ENCODE data around the gene MAGEH1.
A peak's percentile ranks its signal among the peaks of the same experiment; 100 is the strongest.

The MAGEH1 gene

DNA sequence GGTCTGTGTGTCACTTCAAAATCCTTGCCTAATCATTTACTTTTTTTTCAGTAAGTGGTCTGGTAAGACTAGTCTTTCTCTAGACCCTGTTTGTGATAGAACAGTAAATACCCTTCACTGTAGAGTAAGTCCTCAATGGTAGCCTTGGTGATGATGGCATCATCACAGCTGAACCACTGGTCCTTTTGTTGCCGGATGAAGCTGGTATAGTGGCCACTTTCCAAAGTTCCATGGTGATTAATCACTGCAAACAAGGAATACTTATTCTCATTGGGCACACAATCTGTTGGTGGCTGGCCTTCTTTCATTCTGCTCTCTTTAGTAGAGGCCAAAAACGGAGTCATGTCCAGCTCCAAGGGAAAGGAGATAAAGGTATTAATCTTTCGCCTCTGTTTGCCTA, 34.8 kb downstream of the MAGEH1 start:
- H3K36me3 Mint-ChIP-seq (ENCODE audit: low read depth): no peaks in the 10 kb centered on the region
- H3K4me3 Mint-ChIP-seq: no peak overlapping the region
- H3K9me3 Mint-ChIP-seq: no peaks in the 10 kb centered on the region
- peaks cover 6% of the 10 kb centered on the region for H3K4me1 Mint-ChIP-seq (ENCODE audit: low read depth)
- no peak overlapping the region for H3K27ac Mint-ChIP-seq
- H3K27me3 Mint-ChIP-seq (ENCODE audit: low read depth): no peaks in the 10 kb centered on the region

DNA sequence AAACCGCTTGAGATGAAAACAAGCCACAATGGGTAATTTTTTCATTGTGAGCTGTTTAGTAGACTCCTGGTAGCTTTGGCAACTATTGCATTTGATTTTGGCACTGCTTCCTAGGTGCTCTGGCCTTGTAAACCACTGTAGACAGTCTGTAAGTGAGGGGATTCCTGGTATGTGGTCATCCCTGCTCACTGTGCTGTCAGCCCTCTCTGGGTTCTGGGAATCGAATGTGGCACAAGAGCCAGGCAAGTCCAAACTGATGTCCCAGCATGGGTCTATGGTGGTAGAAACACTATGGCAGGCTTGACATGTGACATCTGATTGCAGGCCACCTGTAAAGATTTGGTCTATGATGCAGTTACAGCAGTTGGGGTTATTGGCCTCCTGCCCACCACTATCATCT, 35.2 kb downstream of the MAGEH1 start:
- no peaks in the 10 kb centered on the region for H3K27me3 Mint-ChIP-seq (ENCODE audit: low read depth)
- no peaks in the 10 kb centered on the region for H3K36me3 Mint-ChIP-seq (ENCODE audit: low read depth)
- no peaks in the 10 kb centered on the region for H3K9me3 Mint-ChIP-seq
- peak overlapping the region; percentile 10 for H3K4me3 Mint-ChIP-seq
- no peak overlapping the region for H3K27ac Mint-ChIP-seq
- H3K4me1 Mint-ChIP-seq (ENCODE audit: low read depth): peaks cover 6% of the 10 kb centered on the region

DNA sequence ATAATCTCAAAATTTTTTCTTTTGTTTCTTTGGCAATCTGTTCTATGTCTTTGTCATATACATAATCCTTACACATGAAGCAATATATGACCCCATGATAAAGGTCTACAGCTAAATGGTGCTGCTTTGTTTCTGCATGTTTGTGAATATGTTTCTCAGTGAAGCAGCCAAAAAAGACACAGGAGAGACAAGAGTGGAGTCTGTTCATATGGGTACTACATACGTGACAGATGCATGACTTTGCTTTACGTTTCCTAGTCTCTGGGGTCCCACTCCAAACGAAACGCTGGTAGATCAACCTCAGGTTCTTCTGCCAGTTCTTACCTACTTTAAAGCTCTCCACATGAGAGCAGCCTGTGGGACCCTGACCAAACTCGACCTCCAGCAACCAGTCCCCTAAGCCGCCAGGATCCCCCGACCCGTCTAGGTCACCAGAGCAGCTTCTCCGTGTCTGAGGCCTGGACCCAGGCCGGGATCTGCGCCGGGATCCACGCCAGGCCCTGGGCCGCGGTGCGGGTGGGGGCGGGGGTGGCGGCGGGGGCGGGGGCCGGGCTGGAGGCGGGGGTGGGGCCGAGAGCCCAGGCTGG, 36.2 kb downstream of the MAGEH1 start:
- Mint-ChIP-seq H3K27me3 (ENCODE audit: low read depth) (no peaks in the 10 kb centered on the region), H3K4me1 (ENCODE audit: low read depth) (peaks cover 6% of the 10 kb centered on the region), H3K36me3 (ENCODE audit: low read depth) (no peaks in the 10 kb centered on the region), H3K9me3 (no peaks in the 10 kb centered on the region), H3K27ac (peak overlapping the region; percentile 67), H3K4me3 (peak overlapping the region; percentile 78)

- H3K4me3 Mint-ChIP-seq: peak overlapping the region; percentile 83
- H3K9me3 Mint-ChIP-seq: no peaks in the 10 kb centered on the region
- H3K27me3 Mint-ChIP-seq (ENCODE audit: low read depth): no peaks in the 10 kb centered on the region
- H3K27ac Mint-ChIP-seq: peak overlapping the region; percentile 95
- peaks cover 6% of the 10 kb centered on the region for H3K4me1 Mint-ChIP-seq (ENCODE audit: low read depth)
- no peaks in the 10 kb centered on the region for H3K36me3 Mint-ChIP-seq (ENCODE audit: low read depth)
These were observed 36.8 kb downstream of the MAGEH1 start for GRCh38 chrX:55488593-55489313.

DNA sequence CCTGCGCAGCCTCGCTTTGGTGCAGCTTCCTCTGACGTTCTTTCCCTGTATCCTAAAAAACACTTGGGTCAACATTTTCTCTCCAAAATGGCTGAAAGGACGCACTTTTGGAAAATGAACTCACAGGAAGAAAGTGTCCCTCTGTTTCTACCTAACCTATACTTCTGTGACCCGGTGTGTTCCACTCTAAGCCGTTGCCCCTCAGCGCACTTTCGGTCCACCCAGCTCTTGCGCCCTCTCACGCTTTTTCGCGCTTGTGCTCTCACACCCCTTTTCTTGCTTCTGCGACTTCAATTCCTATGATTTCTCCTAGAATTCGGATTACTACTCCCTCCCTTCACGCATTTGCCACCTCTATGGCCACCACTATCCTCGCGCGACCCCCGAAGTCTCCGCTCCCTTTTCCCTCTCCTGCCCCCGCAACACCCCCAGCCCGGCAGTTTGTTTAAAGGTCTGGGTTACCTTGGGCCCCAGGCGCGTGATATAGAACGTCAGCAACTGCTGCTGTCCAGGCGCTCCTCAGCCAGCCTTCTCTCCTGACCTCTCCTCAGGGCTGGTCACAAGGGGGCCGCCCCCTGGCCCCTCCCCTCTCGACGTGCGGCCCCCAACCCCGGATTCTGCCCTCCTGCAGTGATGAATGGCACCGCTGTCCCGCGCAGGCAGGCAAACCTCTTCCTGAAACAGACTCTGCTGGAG, 37.5 kb downstream of the MAGEH1 start, which contains the start of gene USP51:
Gene USP51, minus strand, starts transcription at position 535 of the 696 bp plus-strand sequence. CDS start 909 bp downstream, outside the sequence.
- Mint-ChIP-seq H3K27me3 (ENCODE audit: low read depth) (no peaks in the 10 kb centered on the region), H3K9me3 (no peaks in the 10 kb centered on the region), H3K27ac (peak within 1 kb of the TSS; percentile 95), H3K4me3 (peak within 1 kb of the TSS; percentile 83), H3K4me1 (ENCODE audit: low read depth) (peaks cover 6% of the 10 kb centered on the region), H3K36me3 (ENCODE audit: low read depth) (no peaks in the 10 kb centered on the region)

- Mint-ChIP-seq H3K4me1 (ENCODE audit: low read depth) (peaks cover 3% of the 10 kb centered on the region), H3K36me3 (ENCODE audit: low read depth) (no peaks in the 10 kb centered on the region), H3K27me3 (ENCODE audit: low read depth) (no peaks in the 10 kb centered on the region), H3K27ac (no peak overlapping the region), H3K9me3 (no peaks in the 10 kb centered on the region), H3K4me3 (peak overlapping the region; percentile 83)
These were observed 38.2 kb downstream of the MAGEH1 start for GRCh38 chrX:55490121-55490520.

DNA sequence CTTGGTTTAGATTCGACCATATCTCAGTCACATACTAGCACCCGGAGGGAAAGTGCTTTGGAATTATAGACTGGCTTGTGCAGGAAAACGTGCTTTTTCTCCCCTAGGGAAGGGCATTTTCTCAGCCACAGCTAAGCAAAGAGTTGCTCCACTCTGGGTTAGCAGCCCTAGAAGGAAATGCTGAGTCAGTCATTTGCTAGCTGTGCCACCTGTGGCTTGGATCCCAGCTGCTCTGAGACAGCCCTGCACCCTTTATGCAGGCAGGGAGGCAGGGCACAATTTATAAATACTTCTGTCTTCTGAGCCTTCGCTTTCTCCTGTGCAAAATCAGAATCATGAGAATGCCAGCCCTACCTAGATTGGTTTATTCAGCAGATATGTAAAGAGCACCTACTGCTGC, 39.0 kb downstream of the MAGEH1 start:
- H3K36me3 Mint-ChIP-seq (ENCODE audit: low read depth): no peaks in the 10 kb centered on the region
- H3K27ac Mint-ChIP-seq: no peak overlapping the region
- no peaks in the 10 kb centered on the region for H3K27me3 Mint-ChIP-seq (ENCODE audit: low read depth)
- no peaks in the 10 kb centered on the region for H3K9me3 Mint-ChIP-seq
- peaks cover 3% of the 10 kb centered on the region for H3K4me1 Mint-ChIP-seq (ENCODE audit: low read depth)
- H3K4me3 Mint-ChIP-seq: no peak overlapping the region
